Measurements from ENCODE around the gene MAPT. TPM values are rescaled to one million over a fixed set of nuclear protein-coding genes. Genes with fewer than 3 reads are reported as not detected.

Gene MAPT
- total and polyA plus RNA-seq, 2 of the 13 experiments (the other 11 are each of a cell fraction or from before 2014, with no cell fraction given) = 2.1 to 2.8 TPM

DNA sequence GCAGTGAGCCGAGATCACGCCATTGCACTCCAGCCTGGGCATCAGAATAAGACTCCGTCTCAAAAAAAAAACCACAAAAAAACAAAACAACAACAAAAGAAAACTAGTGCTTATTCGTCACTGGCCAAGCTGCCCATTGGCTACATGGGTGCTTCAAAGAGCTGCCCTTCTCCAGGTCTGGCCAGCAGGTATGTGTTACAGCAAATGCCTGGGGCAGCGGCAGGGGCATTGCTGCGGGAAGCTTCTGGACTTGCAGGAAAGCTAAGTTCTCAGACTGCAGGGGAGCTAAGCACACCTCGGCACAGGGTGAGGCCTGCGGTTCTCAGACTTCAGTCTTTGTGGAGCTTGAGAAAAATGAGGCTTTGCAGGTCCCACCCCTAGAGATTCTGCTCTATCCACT lies 100.6 kb downstream of the MAPT start:
- FAIRE-seq = no peak
- CTCF ChIA-PET (ENCODE audit: low intra/inter-chr PET ratio, low total read pairs) = no interaction called here
- DNase-seq (ENCODE audit: low spot score) = no peak
- H3K36me3 ChIP-seq (replicated peaks in 1 of 2; ENCODE audit: control insufficient read depth in 1 of 2, insufficient read depth in 2 of 2, low read length in 2 of 2) = no peaks in the 10 kb centered on the region
- H3K4me3 ChIP-seq (replicated peaks in 1 of 3; ENCODE audit: insufficient read depth in 1 of 3, low read depth in 2 of 3, low read length in 3 of 3) = no peak overlapping the region
- H3K4me2 ChIP-seq (ENCODE audit: low read depth, low read length) = no peak overlapping the region
- no peak overlapping the region for H3K27ac ChIP-seq (ENCODE audit: extremely low read length, insufficient read depth, low read length)
- H3K79me2 ChIP-seq (ENCODE audit: insufficient read depth, low read length) = no peaks in the 10 kb centered on the region
- no peak overlapping the region for H3K9ac ChIP-seq (ENCODE audit: insufficient read depth, low read depth, low read length)
- in situ Hi-C loops (cut with HindIII; ENCODE audit: extremely low pct_ligation_motif_present, low pct_unique_long_range_greater_than_20kb) = no loop called here
- no peak for TF ChIP-seq RBFOX2 (IDR thresholded peaks at IDR 0.05; ENCODE audit: low read depth, low read length)
- TF ChIP-seq ZNF703 (CRISPR knock-in tag; IDR thresholded peaks at IDR 0.05; ENCODE audit: borderline replicate concordance) = no peak
- no peak for TF ChIP-seq TAF15 (IDR thresholded peaks at IDR 0.05; ENCODE audit: low read depth, low read length, poor library complexity, severe bottlenecking)
- TF ChIP-seq ADNP (CRISPR knock-in tag; IDR thresholded peaks at IDR 0.05) = no peak
- no peak for TF ChIP-seq ZNF782 (CRISPR knock-in tag; IDR thresholded peaks at IDR 0.05; ENCODE audit: borderline replicate concordance)
- TF ChIP-seq TOE1 (CRISPR knock-in tag; IDR thresholded peaks at IDR 0.05) = no peak
- no peak for TF ChIP-seq DR1 (CRISPR knock-in tag; IDR thresholded peaks at IDR 0.05)
- TF ChIP-seq NFIC (IDR thresholded peaks at IDR 0.05; ENCODE audit: low read length) = no peak
- TF ChIP-seq ZNF784 (CRISPR knock-in tag; IDR thresholded peaks at IDR 0.05; ENCODE audit: borderline replicate concordance) = no peak
- TF ChIP-seq ZSCAN5A (CRISPR knock-in tag; IDR thresholded peaks at IDR 0.05; ENCODE audit: borderline replicate concordance) = no peak
- no peak for TF ChIP-seq ZNF3 (CRISPR knock-in tag; IDR thresholded peaks at IDR 0.05)
- TF ChIP-seq ZNF512B (CRISPR knock-in tag; IDR thresholded peaks at IDR 0.05; ENCODE audit: borderline replicate concordance) = no peak
- TF ChIP-seq IKZF5 (CRISPR knock-in tag; IDR thresholded peaks at IDR 0.05) = no peak
- peaks cover 26% of the 10 kb centered on the region for H3K4me1 ChIP-seq (ENCODE audit: insufficient read depth, low read length)
- intact Hi-C loops (cut with micrococcal nuclease; ENCODE audit: unreplicated experiment) = no loop called here
- no peaks in the 10 kb centered on the region for H4K20me1 ChIP-seq (ENCODE audit: insufficient read depth, low read length)
- BruUV-seq (replicated peaks) = no TSS peak
- no peak for ATAC-seq
- POLR2A ChIA-PET = no interaction called here
- H3K9me3 ChIP-seq (ENCODE audit: low read length) = no peaks in the 10 kb centered on the region
- 81% methylated on average over 8 of the region's 8 CpGs for WGBS (ENCODE audit: low lambda C conversion rate)
- H2AFZ ChIP-seq (ENCODE audit: low read length) = no peak overlapping the region
- 0 out of 5 replicates have a peak, but pooled peaks cover 0 to 1% of the 10 kb centered on the region in 2 experiments for H3K27me3 ChIP-seq (ENCODE audit: control insufficient read depth in 1 of 2, insufficient read depth in 2 of 2, low read length in 2 of 2)

Data from HepG2 (cell line).